ENCODE measurements around the gene FBXW7.

GRCh38 chr4:152340818-152341217, 195.1 kb downstream of the FBXW7 start:
- TF ChIP-seq ZNF155 (tag by site-specific recombination; IDR thresholded peaks at IDR 0.05) (no peak), ZNF768 (tag by site-specific recombination; IDR thresholded peaks at IDR 0.05) (no peak), CTCF (tag by site-specific recombination; IDR thresholded peaks at IDR 0.05) (no peak), ZNF473 (tag by site-specific recombination; IDR thresholded peaks at IDR 0.05) (no peak), ZFP37 (tag by site-specific recombination; IDR thresholded peaks at IDR 0.05) (no peak), ZNF670 (tag by site-specific recombination; IDR thresholded peaks at IDR 0.05; ENCODE audit: low read depth) (no peak), ZNF341 (tag by site-specific recombination; IDR thresholded peaks at IDR 0.05; ENCODE audit: low read depth) (no peak), ZNF626 (tag by site-specific recombination; IDR thresholded peaks at IDR 0.05) (no peak), ZNF660 (tag by site-specific recombination; IDR thresholded peaks at IDR 0.05) (no peak), PATZ1 (tag by site-specific recombination; IDR thresholded peaks at IDR 0.05) (no peak), ZNF645 (tag by site-specific recombination; IDR thresholded peaks at IDR 0.05) (no peak)
